Measurements from ENCODE around the gene CDK5RAP2.

Gene CDK5RAP2

DNA sequence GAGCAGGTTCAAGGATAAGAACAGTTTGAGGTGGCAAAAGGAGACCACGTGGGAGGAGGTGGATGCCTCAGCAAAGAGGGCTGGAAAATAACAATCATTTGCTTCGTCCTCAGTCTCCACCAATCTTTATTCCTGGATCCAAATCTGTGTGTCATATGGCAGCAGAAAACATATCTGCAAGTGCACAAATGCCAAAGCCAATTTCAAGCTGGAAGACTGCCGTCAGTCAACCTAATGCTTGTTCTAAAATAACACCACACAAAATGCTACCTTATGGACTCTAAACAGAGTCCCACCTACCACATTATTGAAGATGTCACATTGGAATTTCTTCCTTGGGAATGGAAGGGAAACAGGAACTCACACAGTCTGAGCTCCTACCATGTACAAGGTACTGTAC is 129.1 kb downstream of the CDK5RAP2 start:
- Histone ChIP-seq H3K36me3 (ENCODE audit: insufficient read depth, low read length) (peaks cover 84% of the 10 kb centered on the region; the same call in 1 of the 2 replicates), H3K9ac (ENCODE audit: low read depth, low read length, poor library complexity, severe bottlenecking) (no peak overlapping the region), H3K79me2 (ENCODE audit: insufficient read depth, low read length) (no peaks in the 10 kb centered on the region), H3K9me3 (ENCODE audit: insufficient read depth, low read depth, low read length) (no peaks in the 10 kb centered on the region), H3F3A (ENCODE audit: low read depth) (no peaks in the 10 kb centered on the region), H3K4me3 (ENCODE audit: low read length, poor library complexity, severe bottlenecking) (no peak overlapping the region), H3K27me3 (ENCODE audit: insufficient read depth, low read length, poor library complexity, severe bottlenecking) (no peaks in the 10 kb centered on the region), H4K20me1 (ENCODE audit: insufficient read depth, low read length, poor library complexity, severe bottlenecking) (no peaks in the 10 kb centered on the region), H3K4me2 (ENCODE audit: low read depth, low read length, poor library complexity, severe bottlenecking) (no peak overlapping the region), H3K4me1 (ENCODE audit: insufficient read depth, low read length, poor library complexity, severe bottlenecking) (peaks cover 5% of the 10 kb centered on the region), H3K9me2 (replicated peaks; ENCODE audit: low read depth, low read length) (no peaks in the 10 kb centered on the region), H2AFZ (ENCODE audit: low read length) (no peak overlapping the region)
- no peak for TF ChIP-seq EZH2phosphoT487 (IDR thresholded peaks at IDR 0.05; ENCODE audit: borderline replicate concordance)
- TF ChIP-seq, protein P1, sequence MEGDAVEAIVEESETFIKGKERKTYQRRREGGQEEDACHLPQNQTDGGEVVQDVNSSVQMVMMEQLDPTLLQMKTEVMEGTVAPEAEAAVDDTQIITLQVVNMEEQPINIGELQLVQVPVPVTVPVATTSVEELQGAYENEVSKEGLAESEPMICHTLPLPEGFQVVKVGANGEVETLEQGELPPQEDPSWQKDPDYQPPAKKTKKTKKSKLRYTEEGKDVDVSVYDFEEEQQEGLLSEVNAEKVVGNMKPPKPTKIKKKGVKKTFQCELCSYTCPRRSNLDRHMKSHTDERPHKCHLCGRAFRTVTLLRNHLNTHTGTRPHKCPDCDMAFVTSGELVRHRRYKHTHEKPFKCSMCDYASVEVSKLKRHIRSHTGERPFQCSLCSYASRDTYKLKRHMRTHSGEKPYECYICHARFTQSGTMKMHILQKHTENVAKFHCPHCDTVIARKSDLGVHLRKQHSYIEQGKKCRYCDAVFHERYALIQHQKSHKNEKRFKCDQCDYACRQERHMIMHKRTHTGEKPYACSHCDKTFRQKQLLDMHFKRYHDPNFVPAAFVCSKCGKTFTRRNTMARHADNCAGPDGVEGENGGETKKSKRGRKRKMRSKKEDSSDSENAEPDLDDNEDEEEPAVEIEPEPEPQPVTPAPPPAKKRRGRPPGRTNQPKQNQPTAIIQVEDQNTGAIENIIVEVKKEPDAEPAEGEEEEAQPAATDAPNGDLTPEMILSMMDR (conservative IDR thresholded peaks at IDR 0.05; ENCODE audit: low read length): no peak

DNA sequence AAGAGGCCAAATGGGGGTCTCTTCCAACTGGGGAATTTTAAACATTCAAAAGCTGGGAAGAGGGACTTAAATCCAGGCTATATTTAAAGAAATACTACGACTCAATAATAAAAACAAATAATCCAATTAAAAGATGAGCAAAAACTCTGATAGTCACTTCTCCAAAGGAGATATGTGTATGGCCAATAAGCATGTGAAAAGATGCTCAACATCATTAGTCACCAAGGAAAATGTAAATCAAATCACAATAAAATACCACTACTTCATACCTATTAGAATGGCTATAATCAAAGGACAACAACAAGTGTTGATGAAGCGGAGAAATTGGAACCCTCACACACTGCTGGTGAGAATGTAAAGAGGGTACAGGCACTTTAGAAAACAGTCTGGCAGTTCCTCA is 130.4 kb downstream of the CDK5RAP2 start:
- no peak overlapping the region for H3K4me3 ChIP-seq (ENCODE audit: low read length, poor library complexity, severe bottlenecking)
- H3K9me3 ChIP-seq (ENCODE audit: insufficient read depth, low read depth, low read length): no peaks in the 10 kb centered on the region
- H3K36me3 ChIP-seq (ENCODE audit: insufficient read depth, low read length): peaks cover 84% of the 10 kb centered on the region; the same call in 1 of the 2 replicates
- no peaks in the 10 kb centered on the region for H3K27me3 ChIP-seq (ENCODE audit: insufficient read depth, low read length, poor library complexity, severe bottlenecking)
- H3K9ac ChIP-seq (ENCODE audit: low read depth, low read length, poor library complexity, severe bottlenecking): no peak overlapping the region
- no peak for TF ChIP-seq EZH2phosphoT487 (IDR thresholded peaks at IDR 0.05; ENCODE audit: borderline replicate concordance)
- TF ChIP-seq, protein P1 (conservative IDR thresholded peaks at IDR 0.05; ENCODE audit: low read length): no peak
- H4K20me1 ChIP-seq (ENCODE audit: insufficient read depth, low read length, poor library complexity, severe bottlenecking): no peaks in the 10 kb centered on the region
- no peak overlapping the region for H3K4me2 ChIP-seq (ENCODE audit: low read depth, low read length, poor library complexity, severe bottlenecking)
- no peak overlapping the region for H2AFZ ChIP-seq (ENCODE audit: low read length)
- peaks cover 5% of the 10 kb centered on the region for H3K4me1 ChIP-seq (ENCODE audit: insufficient read depth, low read length, poor library complexity, severe bottlenecking)
- H3K9me2 ChIP-seq (replicated peaks; ENCODE audit: low read depth, low read length): no peaks in the 10 kb centered on the region
- H3K79me2 ChIP-seq (ENCODE audit: insufficient read depth, low read length): no peaks in the 10 kb centered on the region
- no peaks in the 10 kb centered on the region for H3F3A ChIP-seq (ENCODE audit: low read depth)

DNA sequence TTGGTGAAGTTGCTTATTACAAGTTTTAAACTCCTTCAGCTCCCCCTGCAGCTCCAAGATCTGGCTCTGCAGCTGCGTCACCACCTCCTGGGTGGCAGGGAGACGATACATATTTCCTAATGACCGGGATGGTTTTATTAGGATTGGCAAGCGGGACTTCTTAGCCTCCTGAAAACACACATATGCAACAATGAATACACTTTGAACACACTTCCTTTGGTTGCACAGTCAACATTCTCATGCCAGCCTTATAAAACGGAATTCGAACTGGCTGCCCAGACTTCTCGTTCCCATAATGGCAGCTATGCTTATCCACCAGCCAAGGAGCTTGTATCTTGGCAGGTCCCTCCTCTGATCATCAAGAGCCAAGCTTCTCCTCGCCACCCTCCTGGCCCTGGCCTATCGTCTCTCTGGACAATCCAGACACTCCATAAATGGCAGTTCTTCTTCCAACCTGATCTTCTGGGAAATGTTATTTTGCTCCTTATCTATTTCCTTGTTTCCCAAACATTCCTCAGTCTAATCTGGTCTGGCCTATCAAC is 131.9 kb downstream of the CDK5RAP2 start:
- H3F3A ChIP-seq (ENCODE audit: low read depth): no peaks in the 10 kb centered on the region
- no peaks in the 10 kb centered on the region for H3K27me3 ChIP-seq (ENCODE audit: insufficient read depth, low read length, poor library complexity, severe bottlenecking)
- H2AFZ ChIP-seq (ENCODE audit: low read length): no peak overlapping the region
- H4K20me1 ChIP-seq (ENCODE audit: insufficient read depth, low read length, poor library complexity, severe bottlenecking): no peaks in the 10 kb centered on the region
- H3K4me1 ChIP-seq (ENCODE audit: insufficient read depth, low read length, poor library complexity, severe bottlenecking): peaks cover 5% of the 10 kb centered on the region
- H3K36me3 ChIP-seq (ENCODE audit: insufficient read depth, low read length): peaks cover 78% of the 10 kb centered on the region; the same call in 1 of the 2 replicates
- H3K9me2 ChIP-seq (replicated peaks; ENCODE audit: low read depth, low read length): no peaks in the 10 kb centered on the region
- H3K79me2 ChIP-seq (ENCODE audit: insufficient read depth, low read length): no peaks in the 10 kb centered on the region
- no peak overlapping the region for H3K4me3 ChIP-seq (ENCODE audit: low read length, poor library complexity, severe bottlenecking)
- H3K9me3 ChIP-seq (ENCODE audit: insufficient read depth, low read depth, low read length): no peaks in the 10 kb centered on the region
- H3K4me2 ChIP-seq (ENCODE audit: low read depth, low read length, poor library complexity, severe bottlenecking): no peak overlapping the region
- H3K9ac ChIP-seq (ENCODE audit: low read depth, low read length, poor library complexity, severe bottlenecking): no peak overlapping the region
- TF ChIP-seq, protein P1 (conservative IDR thresholded peaks at IDR 0.05; ENCODE audit: low read length): no peak
- TF ChIP-seq EZH2phosphoT487 (IDR thresholded peaks at IDR 0.05; ENCODE audit: borderline replicate concordance): no peak
